HEK293 (cell line): ENCODE measurements around the gene TCF7L1.

Source experiments
- BCL11A ChIP-seq: fragments of 450-650 bp; formaldehyde crosslinking; IDR thresholded peaks from 2 replicates; pipeline ENCODE4 v1.5.1; 2016; ENCODE audit warnings: low read depth, missing biosample characterization, missing genetic modification characterization
- KLF1 ChIP-seq: fragments of 450-650 bp; formaldehyde crosslinking; IDR thresholded peaks from 2 replicates; pipeline ENCODE4 v1.5.1; 2016; ENCODE audit warnings: missing biosample characterization, missing genetic modification characterization
- MYNN ChIP-seq: fragments of 450-650 bp; formaldehyde crosslinking; IDR thresholded peaks from 2 replicates; pipeline ENCODE4 v1.5.1; 2016; ENCODE audit warnings: missing biosample characterization, missing genetic modification characterization, borderline replicate concordance
- MZF1 ChIP-seq: fragments of 450-650 bp; formaldehyde crosslinking; IDR thresholded peaks from 2 replicates; pipeline ENCODE4 v1.5.1; 2017; ENCODE audit warnings: missing biosample characterization, missing genetic modification characterization, borderline replicate concordance
- SCRT1 ChIP-seq: fragments of 450-650 bp; formaldehyde crosslinking; IDR thresholded peaks from 2 replicates; pipeline ENCODE4 v1.5.1; 2016; ENCODE audit warnings: missing biosample characterization, missing genetic modification characterization, borderline replicate concordance
- ZBTB48 ChIP-seq: fragments of 450-650 bp; formaldehyde crosslinking; IDR thresholded peaks from 2 replicates; pipeline ENCODE4 v1.5.1; 2016; ENCODE audit warnings: missing biosample characterization, missing genetic modification characterization
- ZBTB7A ChIP-seq: fragments of 450-650 bp; formaldehyde crosslinking; IDR thresholded peaks from 2 replicates; pipeline ENCODE4 v1.5.1; 2016; ENCODE audit warnings: low read depth, missing biosample characterization, missing genetic modification characterization
- ZNF146 ChIP-seq: fragments of 450-650 bp; formaldehyde crosslinking; IDR thresholded peaks from 2 replicates; pipeline ENCODE4 v1.5.1; 2016; ENCODE audit warnings: missing biosample characterization, missing genetic modification characterization
- ZNF19 ChIP-seq: fragments of 450-650 bp; formaldehyde crosslinking; IDR thresholded peaks from 2 replicates; pipeline ENCODE4; 2016; ENCODE audit warnings: missing biosample characterization, missing genetic modification characterization, low read depth
- ZNF404 ChIP-seq: fragments of 450-650 bp; formaldehyde crosslinking; IDR thresholded peaks from 2 replicates; pipeline ENCODE4 v1.5.1; 2017; ENCODE audit warnings: missing biosample characterization, missing genetic modification characterization
- ZNF423 ChIP-seq: fragments of 450-650 bp; formaldehyde crosslinking; IDR thresholded peaks from 2 replicates; pipeline ENCODE4 v1.5.1; 2016; ENCODE audit warnings: missing biosample characterization, missing genetic modification characterization
- ZNF426 ChIP-seq: fragments of 450-650 bp; formaldehyde crosslinking; IDR thresholded peaks from 2 replicates; pipeline ENCODE4 v1.5.1; 2017; ENCODE audit warnings: missing biosample characterization, missing genetic modification characterization, mild to moderate bottlenecking, inconsistent platforms, moderate library complexity
- ZNF514 ChIP-seq: fragments of 450-650 bp; formaldehyde crosslinking; IDR thresholded peaks from 2 replicates; pipeline ENCODE4 v1.5.1; 2016; ENCODE audit warnings: missing biosample characterization, missing genetic modification characterization
- ZNF600 ChIP-seq: fragments of 450-650 bp; formaldehyde crosslinking; IDR thresholded peaks from 2 replicates; pipeline ENCODE4 v1.5.1; 2016; ENCODE audit warnings: missing biosample characterization, missing genetic modification characterization
- ZNF610 ChIP-seq: fragments of 450-650 bp; formaldehyde crosslinking; IDR thresholded peaks from 2 replicates; pipeline ENCODE4 v1.5.1; 2016; ENCODE audit warnings: missing biosample characterization, missing genetic modification characterization, borderline replicate concordance
- ZNF623 ChIP-seq: fragments of 450-650 bp; formaldehyde crosslinking; IDR thresholded peaks from 2 replicates; pipeline ENCODE4 v1.5.1; 2016; ENCODE audit warnings: missing biosample characterization, missing genetic modification characterization
- ZNF629 ChIP-seq: fragments of 450-650 bp; formaldehyde crosslinking; IDR thresholded peaks from 2 replicates; pipeline ENCODE4 v1.5.1; 2017; ENCODE audit warnings: missing biosample characterization, missing genetic modification characterization
- ZNF658 ChIP-seq: fragments of 450-650 bp; formaldehyde crosslinking; IDR thresholded peaks from 2 replicates; pipeline ENCODE4; 2016; ENCODE audit warnings: missing biosample characterization, missing genetic modification characterization
- ZNF660 ChIP-seq: fragments of 450-650 bp; IDR thresholded peaks from 2 replicates; pipeline ENCODE4 v1.5.1; 2018; ENCODE audit warnings: missing biosample characterization, mild to moderate bottlenecking, missing genetic modification characterization
- ZNF776 ChIP-seq: fragments of 450-650 bp; formaldehyde crosslinking; IDR thresholded peaks from 2 replicates; pipeline ENCODE4 v1.5.0; 2017; ENCODE audit warnings: missing biosample characterization, missing genetic modification characterization, borderline replicate concordance
- ZNF777 ChIP-seq: fragments of 450-650 bp; formaldehyde crosslinking; IDR thresholded peaks from 2 replicates; pipeline ENCODE4 v1.5.1; 2017; ENCODE audit warnings: missing biosample characterization, missing genetic modification characterization, borderline replicate concordance
- ZNF843 ChIP-seq: fragments of 450-650 bp; formaldehyde crosslinking; IDR thresholded peaks from 2 replicates; pipeline ENCODE4 v1.5.1; 2016; ENCODE audit warnings: missing biosample characterization, missing genetic modification characterization
- TF ChIP-seq, protein P1 (sequence below): fragments of 450-650 bp; formaldehyde crosslinking; IDR thresholded peaks from 2 replicates; pipeline ENCODE4 v1.5.1; 2017; ENCODE audit warnings: missing biosample characterization, missing genetic modification characterization
- TF ChIP-seq, protein P2 (sequence below): fragments of 450-650 bp; formaldehyde crosslinking; IDR thresholded peaks from 2 replicates; pipeline ENCODE4 v1.5.1; 2016; ENCODE audit warnings: missing biosample characterization, missing genetic modification characterization
- TF ChIP-seq, protein P3 (sequence below): fragments of 450-650 bp; formaldehyde crosslinking; IDR thresholded peaks from 2 replicates; pipeline ENCODE4 v1.5.1; 2016; ENCODE audit warnings: missing biosample characterization, missing genetic modification characterization
- TF ChIP-seq, protein P4 (sequence below): fragments of 450-650 bp; formaldehyde crosslinking; optimal IDR thresholded peaks from 2 replicates; pipeline ENCODE3; 2016; ENCODE audit warnings: missing biosample characterization, mild to moderate bottlenecking, missing genetic modification characterization
- TF ChIP-seq, protein P5 (sequence below): fragments of 450-650 bp; formaldehyde crosslinking; IDR thresholded peaks from 2 replicates; pipeline ENCODE4 v1.5.1; 2016; ENCODE audit warnings: missing biosample characterization, missing genetic modification characterization, low read depth
- TF ChIP-seq, protein P6 (sequence below): fragments of 450-650 bp; formaldehyde crosslinking; IDR thresholded peaks from 2 replicates; pipeline ENCODE4 v1.5.1; 2017; ENCODE audit warnings: missing biosample characterization, mild to moderate bottlenecking, missing genetic modification characterization, moderate library complexity
- TF ChIP-seq, protein P7 (sequence below): fragments of 450-650 bp; formaldehyde crosslinking; IDR thresholded peaks from 2 replicates; pipeline ENCODE4 v1.5.1; 2016; ENCODE audit warnings: missing biosample characterization, missing genetic modification characterization

The TCF7L1 gene

DNA sequence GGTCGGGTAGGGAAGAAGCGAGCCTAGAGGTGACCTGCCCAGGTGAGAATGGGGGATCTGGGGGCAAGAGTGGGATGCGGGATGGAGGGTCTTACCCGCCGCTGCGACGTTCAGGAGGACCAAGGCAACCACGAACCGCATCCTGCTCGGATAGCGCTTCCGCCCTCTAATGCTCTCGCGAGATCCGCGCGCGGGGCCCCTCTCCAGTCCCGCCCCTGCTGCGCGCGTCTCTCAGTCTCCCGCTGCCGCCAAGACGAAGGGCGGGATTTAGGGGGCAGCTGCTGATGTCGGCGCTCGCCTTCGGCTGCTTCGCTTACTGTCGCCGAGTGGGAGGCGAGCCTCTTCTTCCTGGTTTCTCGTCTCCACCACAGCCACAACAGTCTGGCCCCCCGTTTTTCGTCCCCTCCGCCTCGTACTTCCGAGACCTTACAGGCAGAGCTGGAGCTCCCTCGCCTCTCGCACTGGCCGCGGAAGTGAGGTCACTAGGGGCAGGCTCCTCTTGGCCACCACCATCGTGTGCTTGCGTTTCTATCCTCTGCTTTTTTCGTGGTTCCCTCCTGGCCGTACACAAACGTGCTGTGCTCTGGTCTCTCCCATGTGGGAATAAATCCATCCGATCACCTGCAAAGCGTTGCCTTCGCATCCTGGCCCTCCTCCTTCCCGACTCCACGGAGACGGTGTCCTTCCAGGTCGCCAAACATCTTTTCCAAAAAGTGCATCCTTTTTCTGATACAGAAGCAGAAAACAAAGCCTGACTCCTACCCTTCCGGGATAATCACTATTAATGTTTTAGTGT, 194.8 kb downstream of the TCF7L1 start, which contains the start of gene TGOLN2 (continued):
- TF ChIP-seq, protein P1, sequence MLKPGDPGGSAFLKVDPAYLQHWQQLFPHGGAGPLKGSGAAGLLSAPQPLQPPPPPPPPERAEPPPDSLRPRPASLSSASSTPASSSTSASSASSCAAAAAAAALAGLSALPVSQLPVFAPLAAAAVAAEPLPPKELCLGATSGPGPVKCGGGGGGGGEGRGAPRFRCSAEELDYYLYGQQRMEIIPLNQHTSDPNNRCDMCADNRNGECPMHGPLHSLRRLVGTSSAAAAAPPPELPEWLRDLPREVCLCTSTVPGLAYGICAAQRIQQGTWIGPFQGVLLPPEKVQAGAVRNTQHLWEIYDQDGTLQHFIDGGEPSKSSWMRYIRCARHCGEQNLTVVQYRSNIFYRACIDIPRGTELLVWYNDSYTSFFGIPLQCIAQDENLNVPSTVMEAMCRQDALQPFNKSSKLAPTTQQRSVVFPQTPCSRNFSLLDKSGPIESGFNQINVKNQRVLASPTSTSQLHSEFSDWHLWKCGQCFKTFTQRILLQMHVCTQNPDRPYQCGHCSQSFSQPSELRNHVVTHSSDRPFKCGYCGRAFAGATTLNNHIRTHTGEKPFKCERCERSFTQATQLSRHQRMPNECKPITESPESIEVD = no peak
- TF ChIP-seq, protein P2, sequence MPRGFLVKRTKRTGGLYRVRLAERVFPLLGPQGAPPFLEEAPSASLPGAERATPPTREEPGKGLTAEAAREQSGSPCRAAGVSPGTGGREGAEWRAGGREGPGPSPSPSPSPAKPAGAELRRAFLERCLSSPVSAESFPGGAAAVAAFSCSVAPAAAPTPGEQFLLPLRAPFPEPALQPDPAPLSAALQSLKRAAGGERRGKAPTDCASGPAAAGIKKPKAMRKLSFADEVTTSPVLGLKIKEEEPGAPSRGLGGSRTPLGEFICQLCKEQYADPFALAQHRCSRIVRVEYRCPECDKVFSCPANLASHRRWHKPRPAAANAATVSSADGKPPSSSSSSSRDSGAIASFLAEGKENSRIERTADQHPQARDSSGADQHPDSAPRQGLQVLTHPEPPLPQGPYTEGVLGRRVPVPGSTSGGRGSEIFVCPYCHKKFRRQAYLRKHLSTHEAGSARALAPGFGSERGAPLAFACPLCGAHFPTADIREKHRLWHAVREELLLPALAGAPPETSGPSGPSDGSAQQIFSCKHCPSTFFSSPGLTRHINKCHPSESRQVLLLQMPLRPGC (tag by site-specific recombination) = peak; percentile 49; the same call in 1 of the 2 replicates
- TF ChIP-seq, protein P3, sequence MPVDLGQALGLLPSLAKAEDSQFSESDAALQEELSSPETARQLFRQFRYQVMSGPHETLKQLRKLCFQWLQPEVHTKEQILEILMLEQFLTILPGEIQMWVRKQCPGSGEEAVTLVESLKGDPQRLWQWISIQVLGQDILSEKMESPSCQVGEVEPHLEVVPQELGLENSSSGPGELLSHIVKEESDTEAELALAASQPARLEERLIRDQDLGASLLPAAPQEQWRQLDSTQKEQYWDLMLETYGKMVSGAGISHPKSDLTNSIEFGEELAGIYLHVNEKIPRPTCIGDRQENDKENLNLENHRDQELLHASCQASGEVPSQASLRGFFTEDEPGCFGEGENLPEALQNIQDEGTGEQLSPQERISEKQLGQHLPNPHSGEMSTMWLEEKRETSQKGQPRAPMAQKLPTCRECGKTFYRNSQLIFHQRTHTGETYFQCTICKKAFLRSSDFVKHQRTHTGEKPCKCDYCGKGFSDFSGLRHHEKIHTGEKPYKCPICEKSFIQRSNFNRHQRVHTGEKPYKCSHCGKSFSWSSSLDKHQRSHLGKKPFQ (tag by site-specific recombination) = no peak
- TF ChIP-seq ZNF600 (tag by site-specific recombination) (peak; percentile 68), ZNF423 (tag by site-specific recombination) (no peak), MYNN (no peak), ZNF404 (tag by site-specific recombination) (no peak), ZNF629 (tag by site-specific recombination) (peak; percentile 82), ZBTB7A (tag by site-specific recombination) (peak; percentile 66; the same call in 1 of the 2 replicates), ZNF777 (tag by site-specific recombination) (no peak), KLF1 (tag by site-specific recombination) (peak; percentile 60), ZNF660 (tag by site-specific recombination) (peak; percentile 34; the same call in 1 of the 2 replicates), ZNF426 (tag by site-specific recombination) (no peak), ZNF843 (peak; percentile 71; the same call in 1 of the 2 replicates), ZNF19 (tag by site-specific recombination) (no peak), ZNF146 (tag by site-specific recombination) (no peak), ZNF776 (tag by site-specific recombination) (no peak), SCRT1 (tag by site-specific recombination) (no peak), BCL11A (tag by site-specific recombination) (no peak; the same call in 1 of the 2 replicates), MZF1 (tag by site-specific recombination) (no peak), ZNF623 (tag by site-specific recombination) (no peak), ZNF514 (tag by site-specific recombination) (no peak), ZNF658 (no peak), ZNF610 (tag by site-specific recombination) (no peak), ZBTB48 (tag by site-specific recombination) (peak; percentile 67; the same call in 1 of the 2 replicates)
- TF ChIP-seq, protein P4, sequence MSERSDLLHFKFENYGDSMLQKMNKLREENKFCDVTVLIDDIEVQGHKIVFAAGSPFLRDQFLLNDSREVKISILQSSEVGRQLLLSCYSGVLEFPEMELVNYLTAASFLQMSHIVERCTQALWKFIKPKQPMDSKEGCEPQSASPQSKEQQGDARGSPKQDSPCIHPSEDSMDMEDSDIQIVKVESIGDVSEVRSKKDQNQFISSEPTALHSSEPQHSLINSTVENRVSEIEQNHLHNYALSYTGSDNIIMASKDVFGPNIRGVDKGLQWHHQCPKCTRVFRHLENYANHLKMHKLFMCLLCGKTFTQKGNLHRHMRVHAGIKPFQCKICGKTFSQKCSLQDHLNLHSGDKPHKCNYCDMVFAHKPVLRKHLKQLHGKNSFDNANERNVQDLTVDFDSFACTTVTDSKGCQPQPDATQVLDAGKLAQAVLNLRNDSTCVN (tag by site-specific recombination) = peak; percentile 81
- TF ChIP-seq, protein P5, sequence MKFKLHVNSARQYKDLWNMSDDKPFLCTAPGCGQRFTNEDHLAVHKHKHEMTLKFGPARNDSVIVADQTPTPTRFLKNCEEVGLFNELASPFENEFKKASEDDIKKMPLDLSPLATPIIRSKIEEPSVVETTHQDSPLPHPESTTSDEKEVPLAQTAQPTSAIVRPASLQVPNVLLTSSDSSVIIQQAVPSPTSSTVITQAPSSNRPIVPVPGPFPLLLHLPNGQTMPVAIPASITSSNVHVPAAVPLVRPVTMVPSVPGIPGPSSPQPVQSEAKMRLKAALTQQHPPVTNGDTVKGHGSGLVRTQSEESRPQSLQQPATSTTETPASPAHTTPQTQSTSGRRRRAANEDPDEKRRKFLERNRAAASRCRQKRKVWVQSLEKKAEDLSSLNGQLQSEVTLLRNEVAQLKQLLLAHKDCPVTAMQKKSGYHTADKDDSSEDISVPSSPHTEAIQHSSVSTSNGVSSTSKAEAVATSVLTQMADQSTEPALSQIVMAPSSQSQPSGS (tag by site-specific recombination) = no peak
- TF ChIP-seq, protein P6, sequence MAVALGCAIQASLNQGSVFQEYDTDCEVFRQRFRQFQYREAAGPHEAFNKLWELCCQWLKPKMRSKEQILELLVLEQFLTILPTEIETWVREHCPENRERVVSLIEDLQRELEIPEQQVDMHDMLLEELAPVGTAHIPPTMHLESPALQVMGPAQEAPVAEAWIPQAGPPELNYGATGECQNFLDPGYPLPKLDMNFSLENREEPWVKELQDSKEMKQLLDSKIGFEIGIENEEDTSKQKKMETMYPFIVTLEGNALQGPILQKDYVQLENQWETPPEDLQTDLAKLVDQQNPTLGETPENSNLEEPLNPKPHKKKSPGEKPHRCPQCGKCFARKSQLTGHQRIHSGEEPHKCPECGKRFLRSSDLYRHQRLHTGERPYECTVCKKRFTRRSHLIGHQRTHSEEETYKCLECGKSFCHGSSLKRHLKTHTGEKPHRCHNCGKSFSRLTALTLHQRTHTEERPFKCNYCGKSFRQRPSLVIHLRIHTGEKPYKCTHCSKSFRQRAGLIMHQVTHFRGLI = no peak
- TF ChIP-seq, protein P7, sequence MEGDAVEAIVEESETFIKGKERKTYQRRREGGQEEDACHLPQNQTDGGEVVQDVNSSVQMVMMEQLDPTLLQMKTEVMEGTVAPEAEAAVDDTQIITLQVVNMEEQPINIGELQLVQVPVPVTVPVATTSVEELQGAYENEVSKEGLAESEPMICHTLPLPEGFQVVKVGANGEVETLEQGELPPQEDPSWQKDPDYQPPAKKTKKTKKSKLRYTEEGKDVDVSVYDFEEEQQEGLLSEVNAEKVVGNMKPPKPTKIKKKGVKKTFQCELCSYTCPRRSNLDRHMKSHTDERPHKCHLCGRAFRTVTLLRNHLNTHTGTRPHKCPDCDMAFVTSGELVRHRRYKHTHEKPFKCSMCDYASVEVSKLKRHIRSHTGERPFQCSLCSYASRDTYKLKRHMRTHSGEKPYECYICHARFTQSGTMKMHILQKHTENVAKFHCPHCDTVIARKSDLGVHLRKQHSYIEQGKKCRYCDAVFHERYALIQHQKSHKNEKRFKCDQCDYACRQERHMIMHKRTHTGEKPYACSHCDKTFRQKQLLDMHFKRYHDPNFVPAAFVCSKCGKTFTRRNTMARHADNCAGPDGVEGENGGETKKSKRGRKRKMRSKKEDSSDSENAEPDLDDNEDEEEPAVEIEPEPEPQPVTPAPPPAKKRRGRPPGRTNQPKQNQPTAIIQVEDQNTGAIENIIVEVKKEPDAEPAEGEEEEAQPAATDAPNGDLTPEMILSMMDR (tag by site-specific recombination) = peak; percentile 83
